T-helper 2 cell treated with Interferon-gamma antibody and Interleukin-4, amounts not matched to agents 5 μg/mL and 100 μg/mL, for 36 hours (primary cell): ENCODE data around the gene ARHGAP22.

ENCODE experiments used
- DNase-seq: peaks from one replicate; pipeline ENCODE4 v3.0.0; 2021; ENCODE audit warnings: low spot score
- H3K27ac Mint-ChIP-seq: one replicate; pipeline ENCODE4 v1.8.0; 2021; ENCODE audit warnings: mild to moderate bottlenecking, mixed read lengths
- H3K27me3 Mint-ChIP-seq: one replicate; pipeline ENCODE4 v1.8.0; 2021; ENCODE audit warnings: low read depth, mixed read lengths
- H3K36me3 Mint-ChIP-seq: one replicate; pipeline ENCODE4 v1.8.0; 2021; ENCODE audit warnings: low read depth, mixed read lengths
- H3K4me1 Mint-ChIP-seq: one replicate; pipeline ENCODE4 v1.8.0; 2021; ENCODE audit warnings: low read depth, mixed read lengths
- H3K4me3 Mint-ChIP-seq: one replicate; pipeline ENCODE4 v1.8.0; 2022; ENCODE audit warnings: mild to moderate bottlenecking, moderate library complexity, mixed read lengths
- H3K9me3 Mint-ChIP-seq: one replicate; pipeline ENCODE4 v1.8.0; 2021; ENCODE audit warnings: mixed read lengths

Gene ARHGAP22

DNA sequence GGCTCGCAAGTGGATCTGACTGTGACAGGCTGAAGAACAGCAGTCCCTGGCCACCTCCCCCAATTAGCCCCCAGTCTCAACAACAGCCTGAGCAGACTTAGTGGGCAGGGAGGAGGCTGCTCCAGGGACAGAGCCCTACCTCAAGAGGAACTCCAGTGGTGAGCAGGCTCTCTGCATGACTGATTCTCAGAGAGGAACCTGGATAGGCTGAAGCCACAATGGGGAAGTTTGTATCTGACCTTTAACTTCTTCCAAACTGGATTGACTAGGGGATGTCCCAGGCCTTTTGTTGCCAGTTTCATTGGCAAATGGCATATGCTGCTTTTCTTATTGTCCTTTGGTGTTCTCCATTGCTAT lies 93.0 kb downstream of the ARHGAP22 start:
- no peak overlapping the region for H3K4me3 Mint-ChIP-seq
- no peak overlapping the region for H3K27ac Mint-ChIP-seq
- peaks cover 9% of the 10 kb centered on the region for H3K27me3 Mint-ChIP-seq
- peaks cover 10% of the 10 kb centered on the region for H3K9me3 Mint-ChIP-seq
- H3K4me1 Mint-ChIP-seq, result no peaks in the 10 kb centered on the region
- no peak for DNase-seq
- no peaks in the 10 kb centered on the region for H3K36me3 Mint-ChIP-seq

DNA sequence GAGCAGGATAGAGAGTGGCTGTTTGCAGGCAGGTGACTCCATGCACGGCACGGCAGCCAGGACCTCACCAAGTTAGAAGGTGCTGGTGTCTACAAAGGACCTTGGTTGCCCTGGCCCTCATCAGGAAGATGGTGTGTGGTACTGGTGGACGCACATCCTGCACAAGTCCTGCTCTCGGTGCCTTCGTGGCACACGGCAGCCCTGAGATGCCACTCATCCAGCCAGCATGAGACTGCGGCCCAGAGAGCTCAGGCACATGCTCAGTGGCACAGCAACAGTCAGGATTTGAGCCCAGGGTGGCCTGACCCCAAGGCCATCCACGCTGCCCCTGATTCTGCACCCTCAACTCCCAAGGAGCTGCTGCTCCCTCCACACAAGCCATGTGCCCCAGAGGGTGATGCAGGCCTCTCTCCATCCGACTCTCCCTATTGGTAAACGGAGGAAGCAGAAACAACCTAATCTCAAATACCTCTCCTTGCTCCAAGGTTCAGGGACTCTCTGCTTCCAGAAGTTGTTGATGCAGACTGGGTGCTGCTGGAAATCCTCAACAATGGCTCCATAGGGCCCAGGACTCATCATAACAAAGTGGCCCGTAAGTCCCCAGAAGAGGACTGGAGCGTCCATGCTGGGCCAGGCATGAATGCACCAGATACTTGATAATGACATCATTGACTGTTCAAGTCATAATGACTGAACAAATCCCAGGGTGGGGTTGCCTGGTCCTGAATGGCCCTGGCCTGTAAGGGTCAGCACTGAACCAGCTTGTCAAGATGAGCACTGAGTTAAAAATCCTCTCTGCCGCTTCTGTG lies 93.6 kb downstream of the ARHGAP22 start:
- H3K4me3 Mint-ChIP-seq, result no peak overlapping the region
- H3K27me3 Mint-ChIP-seq, result peaks cover 9% of the 10 kb centered on the region
- H3K36me3 Mint-ChIP-seq, result no peaks in the 10 kb centered on the region
- peaks cover 10% of the 10 kb centered on the region for H3K9me3 Mint-ChIP-seq
- no peak for DNase-seq
- no peaks in the 10 kb centered on the region for H3K4me1 Mint-ChIP-seq
- no peak overlapping the region for H3K27ac Mint-ChIP-seq

DNA sequence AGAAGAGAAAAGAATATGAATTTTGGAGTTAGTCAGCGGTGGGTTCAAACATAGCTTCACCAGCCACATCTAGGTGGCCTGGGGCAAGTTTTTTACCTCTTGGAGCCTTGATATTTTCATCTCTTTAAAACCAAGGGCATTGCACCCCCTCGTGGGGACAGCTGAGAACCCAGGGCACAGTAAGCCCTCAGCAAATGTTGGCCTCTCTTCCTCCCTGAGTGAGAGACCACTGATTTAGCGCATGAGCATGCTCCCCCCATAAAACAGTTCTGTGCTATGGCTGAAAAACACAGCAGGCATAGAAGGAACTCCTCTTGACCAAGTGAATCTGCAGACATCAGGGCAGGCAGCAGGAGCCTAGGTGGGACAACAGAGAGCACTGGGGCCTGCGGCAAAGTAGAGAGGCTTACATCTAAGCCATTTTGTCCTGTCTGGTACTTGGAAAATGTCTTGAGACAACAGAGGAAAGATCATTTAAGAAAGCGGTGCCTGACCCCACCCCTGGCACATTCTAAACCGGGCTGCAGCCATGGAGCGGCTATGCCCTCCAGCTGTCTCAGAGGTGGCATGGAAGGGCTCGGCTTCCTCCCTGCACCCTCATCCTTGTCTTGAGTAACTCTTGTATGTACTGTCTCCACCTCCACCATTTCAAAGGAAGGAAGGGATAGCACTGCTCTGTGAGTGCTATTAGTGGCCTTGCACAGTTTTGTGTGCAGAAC lies 94.7 kb downstream of the ARHGAP22 start:
- Mint-ChIP-seq H3K9me3 (peaks cover 7% of the 10 kb centered on the region), H3K36me3 (no peaks in the 10 kb centered on the region), H3K4me3 (no peak overlapping the region), H3K27me3 (peaks cover 7% of the 10 kb centered on the region), H3K27ac (no peak overlapping the region), H3K4me1 (no peaks in the 10 kb centered on the region)
- no peak for DNase-seq

DNA sequence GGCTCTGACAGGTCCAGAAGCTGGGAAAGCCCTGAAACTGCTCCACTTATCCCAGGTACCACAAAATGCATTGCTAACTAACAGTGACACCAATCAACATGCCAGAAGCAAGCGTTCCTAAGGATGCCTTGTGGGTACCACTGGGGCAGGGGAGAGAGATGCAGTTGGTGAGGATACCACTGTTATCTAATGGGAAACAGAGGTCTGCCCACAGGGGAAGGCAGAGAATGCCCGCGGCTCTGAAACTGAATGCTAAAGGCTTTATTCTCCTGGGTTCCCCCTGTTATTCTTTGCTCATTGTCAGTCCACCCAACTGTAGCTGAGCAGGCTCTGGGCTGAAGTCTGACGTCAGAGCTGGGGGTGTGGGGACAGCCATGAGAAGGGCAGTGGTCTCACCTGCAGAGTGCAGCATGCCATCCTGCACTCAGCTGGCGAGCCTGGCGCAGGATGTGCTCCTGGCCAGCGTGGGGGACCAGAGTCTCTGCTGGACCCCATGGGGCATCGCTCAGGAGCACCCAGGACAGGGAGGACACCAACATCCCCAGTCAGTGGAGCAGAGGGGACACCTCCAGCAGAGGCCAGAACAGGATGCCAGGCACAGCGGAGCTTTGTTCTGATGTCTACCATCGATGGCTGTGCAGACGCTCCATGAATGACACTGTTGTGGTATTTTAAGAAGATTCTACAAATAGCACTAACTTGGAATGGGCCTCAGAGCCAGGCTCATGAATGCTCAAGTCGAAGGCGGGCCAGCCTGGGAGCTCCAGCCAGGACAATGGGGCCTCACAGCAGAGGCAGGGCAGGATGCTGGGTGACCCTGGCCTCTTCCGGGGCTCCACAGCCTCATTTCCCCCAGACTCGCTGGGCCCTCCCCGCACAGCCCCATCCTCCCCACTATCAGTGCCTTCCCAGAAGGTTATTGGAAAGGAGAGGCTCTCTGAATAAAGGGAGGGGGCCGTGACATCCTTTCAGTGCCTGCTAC lies 95.8 kb downstream of the ARHGAP22 start:
- Mint-ChIP-seq H3K27me3 (peaks cover 5% of the 10 kb centered on the region), H3K4me1 (no peaks in the 10 kb centered on the region), H3K27ac (no peak overlapping the region), H3K4me3 (no peak overlapping the region), H3K36me3 (no peaks in the 10 kb centered on the region), H3K9me3 (peaks cover 3% of the 10 kb centered on the region)
- no peak for DNase-seq

DNA sequence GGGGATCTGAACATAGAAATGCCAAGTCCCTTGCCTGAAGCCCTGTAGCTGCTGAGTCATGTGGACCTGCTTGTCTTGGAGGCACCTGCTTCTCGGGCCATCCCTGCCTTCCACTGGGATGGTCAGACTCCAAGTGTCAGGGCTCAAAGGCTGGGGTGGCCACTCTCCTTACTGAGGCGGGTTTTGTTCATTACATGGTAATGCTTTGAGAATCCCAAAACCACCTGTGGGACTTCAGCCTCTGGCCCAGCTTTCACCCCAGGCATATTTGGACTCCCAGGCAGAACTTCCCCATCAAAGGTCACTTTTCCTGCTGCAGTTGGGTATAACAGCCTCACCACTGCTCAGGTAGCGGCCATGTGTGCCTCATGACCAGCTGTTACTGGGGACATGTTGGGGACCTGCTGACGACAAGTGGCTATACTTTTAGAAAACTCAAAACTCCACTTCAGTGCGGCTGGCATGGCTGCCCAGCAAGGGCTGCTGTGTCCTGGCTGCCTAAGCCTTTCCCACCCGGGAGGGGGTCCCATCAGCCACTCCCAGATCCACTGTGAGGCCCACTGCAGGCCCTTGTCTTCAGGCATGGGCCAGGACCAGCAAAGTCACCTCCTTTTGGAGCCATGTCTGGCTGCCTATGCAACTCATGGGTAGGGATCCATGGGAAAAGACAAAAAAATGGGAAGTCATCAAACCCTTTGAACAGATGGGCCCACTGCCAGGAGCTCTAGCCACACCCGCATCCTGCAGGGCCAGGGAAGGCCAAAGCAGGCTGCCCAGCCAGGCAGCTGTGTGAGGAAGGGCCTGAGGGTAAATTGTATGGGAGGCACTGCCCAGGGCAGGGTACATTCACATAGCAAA lies 96.7 kb downstream of the ARHGAP22 start:
- no peak for DNase-seq
- H3K4me1 Mint-ChIP-seq, result no peaks in the 10 kb centered on the region
- no peaks in the 10 kb centered on the region for H3K9me3 Mint-ChIP-seq
- H3K36me3 Mint-ChIP-seq, result no peaks in the 10 kb centered on the region
- H3K27ac Mint-ChIP-seq, result no peak overlapping the region
- H3K27me3 Mint-ChIP-seq, result peaks cover 3% of the 10 kb centered on the region
- H3K4me3 Mint-ChIP-seq, result no peak overlapping the region

DNA sequence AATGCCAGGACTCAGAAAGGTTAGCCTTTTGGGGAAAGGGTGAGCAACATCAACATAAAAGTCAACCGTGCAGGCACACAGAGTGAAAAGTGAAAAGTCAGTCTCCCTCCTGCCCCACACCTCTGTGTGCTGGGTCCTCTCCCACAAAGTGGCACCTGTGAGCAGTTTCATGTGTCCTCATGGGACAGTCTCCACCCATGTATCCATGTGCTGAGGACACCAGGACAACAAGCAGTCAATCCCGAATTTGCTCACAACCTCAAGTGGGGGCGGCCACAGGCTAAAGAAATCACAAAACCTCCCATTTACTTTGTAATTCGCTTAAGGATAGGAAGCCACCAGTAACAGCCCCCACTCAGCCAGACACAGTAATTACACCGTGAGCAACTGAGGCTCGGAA lies 97.4 kb downstream of the ARHGAP22 start:
- Mint-ChIP-seq H3K9me3 (no peaks in the 10 kb centered on the region), H3K36me3 (no peaks in the 10 kb centered on the region), H3K4me1 (no peaks in the 10 kb centered on the region), H3K27me3 (peaks cover 3% of the 10 kb centered on the region), H3K4me3 (no peak overlapping the region), H3K27ac (no peak overlapping the region)
- no peak for DNase-seq

DNA sequence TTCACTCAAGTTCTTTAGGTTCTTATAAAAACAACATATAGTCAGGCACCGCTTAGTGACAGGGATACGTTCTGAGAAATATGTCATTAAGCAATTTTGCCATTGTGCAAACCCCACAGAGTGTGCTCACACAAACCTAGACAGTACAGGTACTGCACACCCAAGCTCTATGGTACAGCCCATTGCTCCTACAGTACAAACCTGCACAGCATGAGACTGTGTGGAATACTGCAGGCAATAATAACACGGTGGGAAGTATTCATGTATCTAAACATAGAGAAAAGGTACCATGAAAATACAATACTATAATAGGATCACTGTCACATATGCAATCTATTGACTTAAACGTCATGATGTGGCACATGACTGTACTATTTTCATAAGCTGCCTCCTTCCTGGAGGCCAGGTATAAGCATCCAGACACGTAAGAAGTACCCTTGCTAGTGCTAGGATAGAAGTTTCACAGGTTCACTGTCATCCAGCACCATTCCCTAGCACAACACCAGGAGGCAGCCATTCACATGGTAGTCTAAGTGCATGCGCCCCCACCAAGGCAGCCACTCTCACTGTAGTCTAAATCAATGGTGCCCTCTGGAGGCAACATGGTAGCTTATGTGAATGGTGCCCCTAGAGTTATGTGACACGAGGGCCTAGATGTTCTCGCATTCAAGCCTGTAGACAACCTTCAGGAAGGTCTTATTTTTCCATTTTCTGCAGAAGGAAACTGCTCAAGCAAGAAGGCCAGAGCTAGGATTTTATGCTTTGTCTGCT lies 98.5 kb downstream of the ARHGAP22 start:
- Mint-ChIP-seq H3K4me3 (no peak overlapping the region), H3K4me1 (no peaks in the 10 kb centered on the region), H3K27me3 (peaks cover 3% of the 10 kb centered on the region), H3K27ac (no peak overlapping the region), H3K36me3 (no peaks in the 10 kb centered on the region), H3K9me3 (no peaks in the 10 kb centered on the region)
- no peak for DNase-seq

DNA sequence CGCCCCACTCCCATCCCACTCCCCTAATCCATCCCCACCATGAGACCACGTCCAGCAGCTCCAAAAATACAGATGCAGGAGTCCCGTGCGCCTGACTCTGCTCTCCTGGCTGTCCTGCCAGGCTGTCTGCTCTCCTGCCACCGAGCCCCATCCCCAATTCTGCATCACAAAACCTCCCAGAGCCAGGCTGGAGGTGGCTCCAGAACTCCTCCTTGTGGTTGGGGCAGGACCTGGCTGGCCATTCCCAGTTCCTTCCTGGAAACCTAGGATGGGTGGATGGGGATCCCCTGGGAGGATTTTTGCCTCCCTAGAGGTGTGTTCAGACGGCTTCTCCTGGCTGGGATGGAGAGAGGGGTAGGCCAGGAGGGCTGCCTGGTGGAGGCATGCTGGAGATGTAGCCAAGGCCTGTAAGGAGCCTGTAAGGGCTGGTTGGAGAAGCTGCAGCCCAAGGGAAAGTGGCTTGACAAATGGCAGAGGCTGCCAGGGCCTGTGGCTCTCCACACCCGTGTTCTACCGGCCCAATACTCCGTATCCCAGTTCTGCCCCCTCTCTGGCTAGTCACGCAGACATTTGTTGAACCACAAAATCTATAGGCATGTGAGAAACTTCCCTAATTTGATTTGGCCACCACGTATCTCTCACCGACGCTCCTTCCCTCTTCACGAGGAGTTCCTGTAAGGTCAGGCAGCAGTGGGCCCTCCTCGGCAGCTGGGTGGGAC lies 99.3 kb downstream of the ARHGAP22 start:
- no peak for DNase-seq
- Mint-ChIP-seq H3K27ac (no peak overlapping the region), H3K27me3 (peaks cover 3% of the 10 kb centered on the region), H3K4me1 (no peaks in the 10 kb centered on the region), H3K36me3 (no peaks in the 10 kb centered on the region), H3K4me3 (no peak overlapping the region), H3K9me3 (no peaks in the 10 kb centered on the region)

DNA sequence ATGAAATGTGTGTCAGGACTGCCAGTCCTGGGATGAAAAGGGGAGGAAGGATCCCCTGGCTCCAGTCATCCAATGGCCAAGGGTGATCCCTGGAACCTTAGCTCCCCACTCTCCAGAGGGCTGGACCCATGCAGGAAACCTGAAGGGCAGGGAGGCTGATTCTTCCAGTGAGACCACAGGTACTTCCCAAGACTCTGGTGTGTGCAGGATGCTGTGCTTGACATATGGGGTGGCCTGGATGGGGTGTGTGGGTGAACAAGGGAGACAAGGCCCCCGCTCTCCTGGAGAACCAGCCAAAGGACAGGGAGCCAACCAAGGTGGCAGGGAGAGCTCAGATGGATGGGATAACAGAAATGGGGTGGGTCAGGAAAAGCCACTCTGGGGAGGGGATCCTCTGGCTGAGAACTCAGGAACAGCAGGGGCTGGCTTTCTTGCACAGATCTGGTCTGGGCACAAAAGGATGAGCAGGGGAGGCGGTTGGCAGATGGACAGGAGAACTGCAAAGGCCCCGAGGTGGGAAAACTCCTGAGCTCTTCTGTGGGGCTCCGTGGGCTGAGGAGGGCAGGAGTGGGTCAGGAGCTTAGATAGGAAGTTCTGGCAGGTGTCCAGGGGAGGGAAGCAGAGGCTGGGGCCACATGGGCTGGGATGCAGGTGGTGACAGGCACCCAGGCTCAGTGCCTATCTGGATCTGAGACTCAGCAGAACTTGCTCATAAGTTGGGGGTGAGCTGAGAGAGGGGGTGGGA lies 100.6 kb downstream of the ARHGAP22 start:
- no peak overlapping the region for H3K4me3 Mint-ChIP-seq
- no peaks in the 10 kb centered on the region for H3K4me1 Mint-ChIP-seq
- H3K9me3 Mint-ChIP-seq, result no peaks in the 10 kb centered on the region
- peaks cover 3% of the 10 kb centered on the region for H3K27me3 Mint-ChIP-seq
- DNase-seq, result no peak
- no peaks in the 10 kb centered on the region for H3K36me3 Mint-ChIP-seq
- no peak overlapping the region for H3K27ac Mint-ChIP-seq

DNA sequence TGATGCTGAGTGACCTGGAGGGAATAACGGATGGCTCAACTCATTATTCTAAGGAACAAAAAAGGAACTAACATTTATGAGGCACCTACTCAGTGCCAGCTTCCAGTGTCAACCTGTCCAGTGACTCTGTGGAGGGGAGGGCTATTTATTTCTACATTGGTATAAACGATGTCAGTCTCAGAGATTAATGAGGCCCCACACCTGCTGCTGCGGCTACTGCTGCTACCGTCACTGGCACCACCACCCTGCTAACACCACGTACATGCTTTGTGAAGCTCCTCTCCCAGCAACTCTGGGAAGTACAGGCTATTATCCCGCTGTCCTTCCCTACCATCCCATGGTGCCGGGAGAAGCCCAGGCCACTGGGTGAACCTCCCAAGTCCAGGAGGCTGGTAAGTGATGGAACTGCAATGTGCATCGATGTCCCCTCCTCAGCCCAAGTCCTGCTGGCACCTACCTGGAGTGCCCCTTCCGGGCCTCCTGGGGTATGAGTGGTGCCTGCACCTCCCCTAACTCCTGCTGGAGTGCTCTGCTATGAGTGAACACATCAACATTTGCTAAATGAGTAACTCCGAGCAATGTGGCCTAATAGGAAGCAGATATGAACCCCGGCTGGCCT lies 101.5 kb downstream of the ARHGAP22 start:
- Mint-ChIP-seq H3K4me3 (no peak overlapping the region), H3K36me3 (no peaks in the 10 kb centered on the region), H3K27me3 (peaks cover 3% of the 10 kb centered on the region), H3K9me3 (no peaks in the 10 kb centered on the region), H3K27ac (no peak overlapping the region), H3K4me1 (no peaks in the 10 kb centered on the region)
- no peak for DNase-seq

DNA sequence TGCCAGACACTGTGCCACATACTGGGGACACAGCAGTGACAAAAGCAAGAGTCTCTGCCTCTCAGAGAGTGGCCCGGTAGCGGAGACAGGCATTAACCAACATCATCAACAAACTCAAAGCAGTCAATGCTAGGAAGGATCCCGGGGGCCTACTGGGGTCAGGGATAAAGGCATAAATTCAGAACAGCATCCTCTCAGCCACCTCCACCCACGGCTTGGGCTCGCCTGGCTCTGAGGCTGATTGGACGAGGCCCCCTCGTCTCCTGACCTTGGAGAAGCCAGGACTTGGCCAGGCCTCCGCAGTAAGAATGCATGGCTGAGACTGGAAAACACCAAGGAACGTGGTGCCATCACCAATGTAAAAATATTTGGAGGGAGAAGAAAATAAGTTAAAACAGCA lies 102.1 kb downstream of the ARHGAP22 start:
- H3K27ac Mint-ChIP-seq, result no peak overlapping the region

More for the DNA sequence above, 102.1 kb downstream of the ARHGAP22 start:
- Mint-ChIP-seq H3K4me3 (no peak overlapping the region), H3K4me1 (no peaks in the 10 kb centered on the region), H3K27me3 (peaks cover 3% of the 10 kb centered on the region), H3K36me3 (no peaks in the 10 kb centered on the region), H3K9me3 (no peaks in the 10 kb centered on the region)
- DNase-seq, result no peak
